Progenitor cell of endocrine pancreas (in vitro differentiated cells): Measurements from ENCODE around the gene MTMR11. TPM values are rescaled to one million over a fixed set of nuclear protein-coding genes. Genes with fewer than 3 reads are reported as not detected.

ENCODE experiments used
- DNase-seq: peaks from one replicate; pipeline ENCODE4 v3.0.0; 2021; ENCODE audit warnings: low spot score; ENCODE audit not compliant: unreplicated experiment
- H3K27ac Mint-ChIP-seq: 2 replicates; pipeline ENCODE4 v1.8.0; 2021; ENCODE audit warnings: mild to moderate bottlenecking, moderate library complexity, mixed read lengths
- H3K27me3 Mint-ChIP-seq: 2 replicates; pipeline ENCODE4 v1.8.0; 2021; ENCODE audit warnings: mixed read lengths
- H3K36me3 Mint-ChIP-seq: 2 replicates; pipeline ENCODE4 v1.8.0; 2022; ENCODE audit warnings: mixed read lengths; ENCODE audit not compliant: insufficient read depth
- H3K4me1 Mint-ChIP-seq: 2 replicates; pipeline ENCODE4 v1.8.0; 2021; ENCODE audit warnings: low read depth, mixed read lengths
- H3K4me3 Mint-ChIP-seq: 2 replicates; pipeline ENCODE4 v1.8.0; 2021; ENCODE audit warnings: low read depth, mild to moderate bottlenecking, moderate library complexity, mixed read lengths
- H3K9me3 Mint-ChIP-seq: 2 replicates; pipeline ENCODE4 v1.8.0; 2021; ENCODE audit warnings: low read depth, mixed read lengths
- CTCF ChIP-seq: fragments of 200-600 bp; sonication (generic); IDR thresholded peaks from one replicate; pipeline ENCODE4 v1.5.0; 2021; ENCODE audit warnings: antibody characterized with exemption, mild to moderate bottlenecking; ENCODE audit not compliant: unreplicated experiment
- total RNA-seq: library from RNA; stranded (reverse); gene quantifications from 2 replicates; pipeline ENCODE4 v1.2.1, GENCODE V29; 2021

MTMR11 gene
- total RNA-seq, 1 donor from 2014 or later, result 8.5 TPM

GRCh38 chr1:149928401-149928724 lies 8.3 kb downstream of the MTMR11 start:
- TF ChIP-seq CTCF, result no peak
- Mint-ChIP-seq H3K27me3 (peaks cover 6% of the 10 kb centered on the region), H3K27ac (peak overlapping the region; percentile 99), H3K36me3 (peaks cover 20% of the 10 kb centered on the region), H3K9me3 (no peaks in the 10 kb centered on the region), H3K4me3 (peak overlapping the region; percentile 91), H3K4me1 (peaks cover 13% of the 10 kb centered on the region)
- DNase-seq, result no peak

- Mint-ChIP-seq H3K36me3 (peaks cover 23% of the 10 kb centered on the region), H3K4me1 (peaks cover 13% of the 10 kb centered on the region), H3K27me3 (peaks cover 6% of the 10 kb centered on the region), H3K4me3 (peak within 1 kb of the TSS; percentile 91), H3K9me3 (no peaks in the 10 kb centered on the region), H3K27ac (peak within 1 kb of the TSS; percentile 99)
- no peak for TF ChIP-seq CTCF
- peak; percentile 79 for DNase-seq
These were observed 8.9 kb downstream of the MTMR11 start, which contains the start of gene SF3B4 for GRCh38 chr1:149927563-149928400. TSS of gene SF3B4 (minus strand) at chr1:149927803. CDS start at chr1:149927759, 44 bp downstream.

- Mint-ChIP-seq H3K27me3 (peaks cover 6% of the 10 kb centered on the region), H3K9me3 (no peaks in the 10 kb centered on the region), H3K4me1 (peaks cover 13% of the 10 kb centered on the region), H3K27ac (peak overlapping the region; percentile 99), H3K36me3 (peaks cover 26% of the 10 kb centered on the region), H3K4me3 (peak overlapping the region; percentile 91)
- TF ChIP-seq CTCF, result no peak
- DNase-seq, result no peak
These were observed 9.6 kb downstream of the MTMR11 start for GRCh38 chr1:149927056-149927562.

- no peak for DNase-seq
- Mint-ChIP-seq H3K4me3 (peak overlapping the region; percentile 91), H3K36me3 (peaks cover 26% of the 10 kb centered on the region), H3K27ac (no peak overlapping the region), H3K9me3 (no peaks in the 10 kb centered on the region), H3K27me3 (peaks cover 2% of the 10 kb centered on the region), H3K4me1 (peaks cover 13% of the 10 kb centered on the region)
- TF ChIP-seq CTCF, result no peak
These were observed 10.4 kb downstream of the MTMR11 start for GRCh38 chr1:149926296-149926695.

- no peak for TF ChIP-seq CTCF
- Mint-ChIP-seq H3K36me3 (peaks cover 26% of the 10 kb centered on the region), H3K4me1 (peaks cover 13% of the 10 kb centered on the region), H3K27me3 (peaks cover 2% of the 10 kb centered on the region), H3K27ac (no peak overlapping the region), H3K9me3 (no peaks in the 10 kb centered on the region), H3K4me3 (peak overlapping the region; percentile 91)
- no peak for DNase-seq
These were observed 10.9 kb downstream of the MTMR11 start for GRCh38 chr1:149925751-149926150.
